Measurements from ENCODE around the gene RAET1E.
"Not testable (repeated sequence)": the region's sequence is repeated elsewhere in the genome, so short reads cannot be mapped to it uniquely, and the experiment has no call there.

Gene RAET1E

GRCh38 chr6:149913540-149914240, 15.8 kb upstream of the RAET1E start:
- no peak for DNase-seq (ENCODE audit: low read depth, low spot score)
- no peak for TF ChIP-seq YY1 (IDR thresholded peaks at IDR 0.05; ENCODE audit: insufficient read depth, insufficient read length)
- no peak for TF ChIP-seq ZNF274 (IDR thresholded peaks at IDR 0.05; ENCODE audit: low read depth, low read length)
- TF ChIP-seq SUZ12 (IDR thresholded peaks at IDR 0.05; ENCODE audit: extremely low read depth, insufficient read depth, insufficient read length) = no peak
- no peaks in the 10 kb centered on the region for H3K27me3 ChIP-seq (ENCODE audit: insufficient read depth, insufficient read length)

GRCh38 chr6:149913085-149913484, 15.2 kb upstream of the RAET1E start:
- no peaks in the 10 kb centered on the region for H3K4me1 ChIP-seq (ENCODE audit: insufficient read depth, insufficient read length)
- no peak overlapping the region for H3K9ac ChIP-seq (ENCODE audit: insufficient read length, low read depth)
- H3K36me3 ChIP-seq (ENCODE audit: insufficient read depth, insufficient read length, low read length) = no peaks in the 10 kb centered on the region
- peaks cover 20% of the 10 kb centered on the region; the same call in 1 of the 2 replicates for H3K9me3 ChIP-seq (ENCODE audit: insufficient read depth, low read length)
- no peak for DNase-seq (ENCODE audit: low read depth, low spot score)
- H3K27me3 ChIP-seq (ENCODE audit: insufficient read depth, insufficient read length) = no peaks in the 10 kb centered on the region
- no peak overlapping the region for H3K4me3 ChIP-seq (ENCODE audit: insufficient read length, low read depth)
- no peak for TF ChIP-seq SUZ12 (IDR thresholded peaks at IDR 0.05; ENCODE audit: extremely low read depth, insufficient read depth, insufficient read length)
- TF ChIP-seq YY1 (IDR thresholded peaks at IDR 0.05; ENCODE audit: insufficient read depth, insufficient read length) = no peak
- TF ChIP-seq ZNF274 (IDR thresholded peaks at IDR 0.05; ENCODE audit: low read depth, low read length) = no peak

More at GRCh38 chr6:149913540-149914240, 15.8 kb upstream of the RAET1E start:
- no peaks in the 10 kb centered on the region for H3K36me3 ChIP-seq (ENCODE audit: insufficient read depth, insufficient read length, low read length)
- no peak overlapping the region for H3K9ac ChIP-seq (ENCODE audit: insufficient read length, low read depth)
- H3K4me1 ChIP-seq (ENCODE audit: insufficient read depth, insufficient read length) = no peaks in the 10 kb centered on the region
- H3K4me3 ChIP-seq (ENCODE audit: insufficient read length, low read depth) = no peak overlapping the region
- H3K9me3 ChIP-seq (ENCODE audit: insufficient read depth, low read length) = peaks cover 14% of the 10 kb centered on the region; the same call in 1 of the 2 replicates

- not testable (repeated sequence) for H3K36me3 ChIP-seq (ENCODE audit: insufficient read depth, insufficient read length, low read length); H3K27me3 ChIP-seq (ENCODE audit: insufficient read depth, insufficient read length); H3K9ac ChIP-seq (ENCODE audit: insufficient read length, low read depth); H3K4me3 ChIP-seq (ENCODE audit: insufficient read length, low read depth); DNase-seq (ENCODE audit: low read depth, low spot score); H3K4me1 ChIP-seq (ENCODE audit: insufficient read depth, insufficient read length)
- H3K9me3 ChIP-seq (ENCODE audit: insufficient read depth, low read length) = peaks cover 22% of the 10 kb centered on the region; the same call in 1 of the 2 replicates
Measured at GRCh38 chr6:149912680-149913079, 14.8 kb upstream of the RAET1E start.

GRCh38 chr6:149910721-149911151, 12.8 kb upstream of the RAET1E start:
- DNase-seq (ENCODE audit: low read depth, low spot score) = no peak
- Histone ChIP-seq H3K4me3 (ENCODE audit: insufficient read length, low read depth) (no peak overlapping the region), H3K4me1 (ENCODE audit: insufficient read depth, insufficient read length) (no peaks in the 10 kb centered on the region), H3K9me3 (ENCODE audit: insufficient read depth, low read length) (peaks cover 22% of the 10 kb centered on the region; the same call in 1 of the 2 replicates), H3K36me3 (ENCODE audit: insufficient read depth, insufficient read length, low read length) (no peaks in the 10 kb centered on the region), H3K27me3 (ENCODE audit: insufficient read depth, insufficient read length) (no peaks in the 10 kb centered on the region), H3K9ac (ENCODE audit: insufficient read length, low read depth) (no peak overlapping the region)
- TF ChIP-seq SUZ12 (IDR thresholded peaks at IDR 0.05; ENCODE audit: extremely low read depth, insufficient read depth, insufficient read length) (no peak), YY1 (IDR thresholded peaks at IDR 0.05; ENCODE audit: insufficient read depth, insufficient read length) (no peak), ZNF274 (IDR thresholded peaks at IDR 0.05; ENCODE audit: low read depth, low read length) (no peak)

GRCh38 chr6:149909701-149910470, 12.0 kb upstream of the RAET1E start:
- no peak for TF ChIP-seq YY1 (IDR thresholded peaks at IDR 0.05; ENCODE audit: insufficient read depth, insufficient read length)
- no peak for TF ChIP-seq SUZ12 (IDR thresholded peaks at IDR 0.05; ENCODE audit: extremely low read depth, insufficient read depth, insufficient read length)
- TF ChIP-seq ZNF274 (IDR thresholded peaks at IDR 0.05; ENCODE audit: low read depth, low read length) = no peak

GRCh38 chr6:149908480-149908879, 10.6 kb upstream of the RAET1E start:
- not testable (repeated sequence) for H3K27me3 ChIP-seq (ENCODE audit: insufficient read depth, insufficient read length); H3K4me3 ChIP-seq (ENCODE audit: insufficient read length, low read depth); H3K36me3 ChIP-seq (ENCODE audit: insufficient read depth, insufficient read length, low read length); H3K9ac ChIP-seq (ENCODE audit: insufficient read length, low read depth); DNase-seq (ENCODE audit: low read depth, low spot score); H3K4me1 ChIP-seq (ENCODE audit: insufficient read depth, insufficient read length)
- H3K9me3 ChIP-seq (ENCODE audit: insufficient read depth, low read length) = peaks cover 22% of the 10 kb centered on the region; the same call in 1 of the 2 replicates

More at GRCh38 chr6:149909701-149910470, 12.0 kb upstream of the RAET1E start:
- no peak for DNase-seq (ENCODE audit: low read depth, low spot score)
- Histone ChIP-seq H3K9me3 (ENCODE audit: insufficient read depth, low read length) (peaks cover 22% of the 10 kb centered on the region; the same call in 1 of the 2 replicates), H3K4me3 (ENCODE audit: insufficient read length, low read depth) (no peak overlapping the region), H3K36me3 (ENCODE audit: insufficient read depth, insufficient read length, low read length) (no peaks in the 10 kb centered on the region), H3K4me1 (ENCODE audit: insufficient read depth, insufficient read length) (no peaks in the 10 kb centered on the region), H3K27me3 (ENCODE audit: insufficient read depth, insufficient read length) (no peaks in the 10 kb centered on the region), H3K9ac (ENCODE audit: insufficient read length, low read depth) (no peak overlapping the region)

GRCh38 chr6:149907317-149907716, 9.4 kb upstream of the RAET1E start:
- no peak for DNase-seq (ENCODE audit: low read depth, low spot score)
- Histone ChIP-seq H3K4me1 (ENCODE audit: insufficient read depth, insufficient read length) (peaks cover 5% of the 10 kb centered on the region), H3K36me3 (ENCODE audit: insufficient read depth, insufficient read length, low read length) (no peaks in the 10 kb centered on the region), H3K27me3 (ENCODE audit: insufficient read depth, insufficient read length) (no peaks in the 10 kb centered on the region), H3K9ac (ENCODE audit: insufficient read length, low read depth) (no peak overlapping the region), H3K4me3 (ENCODE audit: insufficient read length, low read depth) (no peak overlapping the region), H3K9me3 (ENCODE audit: insufficient read depth, low read length) (peaks cover 22% of the 10 kb centered on the region; the same call in 1 of the 2 replicates)
- TF ChIP-seq ZNF274 (IDR thresholded peaks at IDR 0.05; ENCODE audit: low read depth, low read length) (no peak), SUZ12 (IDR thresholded peaks at IDR 0.05; ENCODE audit: extremely low read depth, insufficient read depth, insufficient read length) (no peak), YY1 (IDR thresholded peaks at IDR 0.05; ENCODE audit: insufficient read depth, insufficient read length) (no peak)

Data from NT2/D1 (cell line).